ENCODE results near the gene FBXW4. TPM values are rescaled to one million over a fixed set of nuclear protein-coding genes. Genes with fewer than 3 reads are reported as not detected.

FBXW4 gene
- polyA plus RNA-seq, 1 donor from 2014 or later, result 7.7 TPM

DNA sequence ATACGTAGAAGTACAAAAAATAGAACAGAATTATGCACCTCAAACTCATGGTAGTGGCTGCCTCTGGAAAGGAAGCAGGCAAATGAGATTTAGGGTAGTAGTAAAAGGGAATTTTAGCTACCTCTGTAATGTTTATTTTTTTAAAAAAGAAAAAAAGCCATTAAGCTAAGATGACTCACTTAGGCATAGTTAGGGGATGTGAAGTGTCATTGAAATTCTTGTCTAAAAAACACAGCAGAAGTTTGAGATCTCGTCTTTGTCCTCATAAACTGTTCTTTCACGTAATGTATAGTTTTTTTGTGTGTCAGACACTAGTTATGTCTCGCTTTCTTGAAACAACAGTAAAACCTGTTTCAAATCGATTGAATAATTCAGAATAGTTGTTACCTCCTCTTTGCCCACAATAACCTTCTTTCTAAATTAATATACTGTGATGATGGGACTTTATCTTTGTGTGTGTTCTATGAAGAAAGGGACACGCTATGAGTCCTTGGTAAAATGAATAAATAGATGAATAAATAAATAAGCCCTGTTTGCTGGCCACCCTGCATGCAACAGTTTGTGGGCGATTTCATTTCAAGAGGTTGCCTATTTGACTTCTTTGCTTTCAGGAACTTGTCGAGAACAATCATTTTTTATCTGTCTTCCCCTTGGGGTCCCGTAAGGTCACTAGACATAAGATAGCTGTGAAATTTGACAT lies 14.5 kb upstream of the FBXW4 start:
- Histone ChIP-seq H3K9me3 (ENCODE audit: low read length) (no peaks in the 10 kb centered on the region), H3K9me2 (ENCODE audit: insufficient read depth, low read length) (no peaks in the 10 kb centered on the region), H3K4me3 (ENCODE audit: low read length) (no peak overlapping the region), H3F3A (ENCODE audit: insufficient read depth, low read length, poor library complexity, severe bottlenecking) (no peaks in the 10 kb centered on the region), H3K4me2 (ENCODE audit: low read length) (no peak overlapping the region), H2AFZ (ENCODE audit: low read depth, low read length) (no peak overlapping the region), H3K79me2 (replicated peaks; ENCODE audit: insufficient read depth, low read length) (no peaks in the 10 kb centered on the region), H3K27me3 (ENCODE audit: insufficient read depth, low read depth, low read length) (no peaks in the 10 kb centered on the region), H3K9ac (ENCODE audit: low read length) (no peak overlapping the region), H4K20me1 (ENCODE audit: insufficient read depth) (no peaks in the 10 kb centered on the region), H3K36me3 (ENCODE audit: insufficient read depth, low read length) (no peaks in the 10 kb centered on the region), H3K27ac (ENCODE audit: low read length) (no peak overlapping the region)
- TF ChIP-seq SMC3 (conservative IDR thresholded peaks at IDR 0.05; ENCODE audit: poor library complexity) (no peak), EZH2 (IDR thresholded peaks at IDR 0.05; ENCODE audit: borderline replicate concordance, insufficient read depth, low read length, poor library complexity, severe bottlenecking) (no peak), POLR2AphosphoS5 (IDR thresholded peaks at IDR 0.05) (no peak), TAF1 (IDR thresholded peaks at IDR 0.05; ENCODE audit: low read depth) (no peak), RAD21 (conservative IDR thresholded peaks at IDR 0.05) (no peak), MXI1 (conservative IDR thresholded peaks at IDR 0.05; ENCODE audit: poor library complexity, severe bottlenecking) (no peak), EP300 (conservative IDR thresholded peaks at IDR 0.05; ENCODE audit: poor library complexity, severe bottlenecking) (no peak)
- TF ChIP-seq, protein P1, sequence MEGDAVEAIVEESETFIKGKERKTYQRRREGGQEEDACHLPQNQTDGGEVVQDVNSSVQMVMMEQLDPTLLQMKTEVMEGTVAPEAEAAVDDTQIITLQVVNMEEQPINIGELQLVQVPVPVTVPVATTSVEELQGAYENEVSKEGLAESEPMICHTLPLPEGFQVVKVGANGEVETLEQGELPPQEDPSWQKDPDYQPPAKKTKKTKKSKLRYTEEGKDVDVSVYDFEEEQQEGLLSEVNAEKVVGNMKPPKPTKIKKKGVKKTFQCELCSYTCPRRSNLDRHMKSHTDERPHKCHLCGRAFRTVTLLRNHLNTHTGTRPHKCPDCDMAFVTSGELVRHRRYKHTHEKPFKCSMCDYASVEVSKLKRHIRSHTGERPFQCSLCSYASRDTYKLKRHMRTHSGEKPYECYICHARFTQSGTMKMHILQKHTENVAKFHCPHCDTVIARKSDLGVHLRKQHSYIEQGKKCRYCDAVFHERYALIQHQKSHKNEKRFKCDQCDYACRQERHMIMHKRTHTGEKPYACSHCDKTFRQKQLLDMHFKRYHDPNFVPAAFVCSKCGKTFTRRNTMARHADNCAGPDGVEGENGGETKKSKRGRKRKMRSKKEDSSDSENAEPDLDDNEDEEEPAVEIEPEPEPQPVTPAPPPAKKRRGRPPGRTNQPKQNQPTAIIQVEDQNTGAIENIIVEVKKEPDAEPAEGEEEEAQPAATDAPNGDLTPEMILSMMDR (IDR thresholded peaks at IDR 0.05; ENCODE audit: poor library complexity, severe bottlenecking), result no peak
- TF ChIP-seq, protein P2, sequence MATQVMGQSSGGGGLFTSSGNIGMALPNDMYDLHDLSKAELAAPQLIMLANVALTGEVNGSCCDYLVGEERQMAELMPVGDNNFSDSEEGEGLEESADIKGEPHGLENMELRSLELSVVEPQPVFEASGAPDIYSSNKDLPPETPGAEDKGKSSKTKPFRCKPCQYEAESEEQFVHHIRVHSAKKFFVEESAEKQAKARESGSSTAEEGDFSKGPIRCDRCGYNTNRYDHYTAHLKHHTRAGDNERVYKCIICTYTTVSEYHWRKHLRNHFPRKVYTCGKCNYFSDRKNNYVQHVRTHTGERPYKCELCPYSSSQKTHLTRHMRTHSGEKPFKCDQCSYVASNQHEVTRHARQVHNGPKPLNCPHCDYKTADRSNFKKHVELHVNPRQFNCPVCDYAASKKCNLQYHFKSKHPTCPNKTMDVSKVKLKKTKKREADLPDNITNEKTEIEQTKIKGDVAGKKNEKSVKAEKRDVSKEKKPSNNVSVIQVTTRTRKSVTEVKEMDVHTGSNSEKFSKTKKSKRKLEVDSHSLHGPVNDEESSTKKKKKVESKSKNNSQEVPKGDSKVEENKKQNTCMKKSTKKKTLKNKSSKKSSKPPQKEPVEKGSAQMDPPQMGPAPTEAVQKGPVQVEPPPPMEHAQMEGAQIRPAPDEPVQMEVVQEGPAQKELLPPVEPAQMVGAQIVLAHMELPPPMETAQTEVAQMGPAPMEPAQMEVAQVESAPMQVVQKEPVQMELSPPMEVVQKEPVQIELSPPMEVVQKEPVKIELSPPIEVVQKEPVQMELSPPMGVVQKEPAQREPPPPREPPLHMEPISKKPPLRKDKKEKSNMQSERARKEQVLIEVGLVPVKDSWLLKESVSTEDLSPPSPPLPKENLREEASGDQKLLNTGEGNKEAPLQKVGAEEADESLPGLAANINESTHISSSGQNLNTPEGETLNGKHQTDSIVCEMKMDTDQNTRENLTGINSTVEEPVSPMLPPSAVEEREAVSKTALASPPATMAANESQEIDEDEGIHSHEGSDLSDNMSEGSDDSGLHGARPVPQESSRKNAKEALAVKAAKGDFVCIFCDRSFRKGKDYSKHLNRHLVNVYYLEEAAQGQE (IDR thresholded peaks at IDR 0.05; ENCODE audit: borderline replicate concordance), result no peak

DNA sequence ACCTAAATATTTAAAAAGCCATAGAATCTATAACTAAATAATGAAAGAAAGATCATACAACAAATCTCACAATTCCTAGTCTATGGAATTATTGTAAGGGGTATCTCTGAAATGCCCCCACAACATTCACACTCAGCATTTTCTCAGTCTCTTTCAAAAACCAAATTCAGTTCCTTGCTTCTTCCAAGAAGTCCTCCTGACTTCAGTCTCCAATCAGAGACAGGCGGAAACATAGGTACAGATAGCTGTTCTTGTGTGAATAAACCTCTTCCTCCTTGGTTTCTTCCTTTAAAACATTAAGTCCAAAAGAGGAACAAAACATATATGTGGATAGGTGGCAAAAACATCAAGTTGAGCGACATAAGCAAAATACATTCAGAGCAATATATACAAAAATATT lies 13.9 kb upstream of the FBXW4 start:
- Histone ChIP-seq H3K79me2 (replicated peaks; ENCODE audit: insufficient read depth, low read length) (no peaks in the 10 kb centered on the region), H3K9me3 (ENCODE audit: low read length) (no peaks in the 10 kb centered on the region), H3K27me3 (ENCODE audit: insufficient read depth, low read depth, low read length) (no peaks in the 10 kb centered on the region), H3K9ac (ENCODE audit: low read length) (no peak overlapping the region), H4K20me1 (ENCODE audit: insufficient read depth) (no peaks in the 10 kb centered on the region), H2AFZ (ENCODE audit: low read depth, low read length) (no peak overlapping the region), H3K4me2 (ENCODE audit: low read length) (no peak overlapping the region), H3K27ac (ENCODE audit: low read length) (no peak overlapping the region), H3K36me3 (ENCODE audit: insufficient read depth, low read length) (no peaks in the 10 kb centered on the region), H3F3A (ENCODE audit: insufficient read depth, low read length, poor library complexity, severe bottlenecking) (no peaks in the 10 kb centered on the region), H3K9me2 (ENCODE audit: insufficient read depth, low read length) (no peaks in the 10 kb centered on the region), H3K4me3 (ENCODE audit: low read length) (no peak overlapping the region)
- TF ChIP-seq, protein P2 (IDR thresholded peaks at IDR 0.05; ENCODE audit: borderline replicate concordance), result no peak
- TF ChIP-seq RAD21 (conservative IDR thresholded peaks at IDR 0.05) (no peak), TAF1 (IDR thresholded peaks at IDR 0.05; ENCODE audit: low read depth) (no peak), EZH2 (IDR thresholded peaks at IDR 0.05; ENCODE audit: borderline replicate concordance, insufficient read depth, low read length, poor library complexity, severe bottlenecking) (no peak)
